Stomach (tissue), 4 donors: Measurements from ENCODE around the gene EXOC2.

ENCODE experiments used
- CTCF ChIP-seq, 7 experiments: fragments of 450-650 bp in 4 of 7; fragments of 200-600 bp in 3 of 7; sonication (generic) in 3 of 7; IDR thresholded peaks; one replicate each; pipeline ENCODE4 v1.5.1; 2016 to 2019; ENCODE audit warnings: antibody characterized with exemption in 7 of 7, control low read depth in 2 of 7, mild to moderate bottlenecking in 1 of 7
- EP300 ChIP-seq: sonication (generic); formaldehyde crosslinking; IDR thresholded peaks from one replicate; pipeline ENCODE4 v1.6.1; 2017; ENCODE audit warnings: antibody characterized with exemption

GRCh38 chr6:583635-584034, 109.3 kb downstream of the EXOC2 start:
- TF ChIP-seq CTCF (IDR thresholded peaks at IDR 0.05) (no peak), EP300 (no peak)
